Skeletal muscle cell (primary cell): ENCODE data around the gene MFSD12.
"Not testable (repeated sequence)": the region's sequence is repeated elsewhere in the genome, so short reads cannot be mapped to it uniquely, and the experiment has no call there.

Experiments used
- DNase-seq: peaks from one replicate; pipeline ENCODE4 v3.0.0-alpha.2; 2010; ENCODE audit warnings: low read depth
- H3K4me3 ChIP-seq: 2 replicates; pipeline ENCODE4 v1.5.1; 2011; ENCODE audit warnings: low read depth, mild to moderate bottlenecking, control low read depth, low read length, moderate library complexity

Gene MFSD12

DNA sequence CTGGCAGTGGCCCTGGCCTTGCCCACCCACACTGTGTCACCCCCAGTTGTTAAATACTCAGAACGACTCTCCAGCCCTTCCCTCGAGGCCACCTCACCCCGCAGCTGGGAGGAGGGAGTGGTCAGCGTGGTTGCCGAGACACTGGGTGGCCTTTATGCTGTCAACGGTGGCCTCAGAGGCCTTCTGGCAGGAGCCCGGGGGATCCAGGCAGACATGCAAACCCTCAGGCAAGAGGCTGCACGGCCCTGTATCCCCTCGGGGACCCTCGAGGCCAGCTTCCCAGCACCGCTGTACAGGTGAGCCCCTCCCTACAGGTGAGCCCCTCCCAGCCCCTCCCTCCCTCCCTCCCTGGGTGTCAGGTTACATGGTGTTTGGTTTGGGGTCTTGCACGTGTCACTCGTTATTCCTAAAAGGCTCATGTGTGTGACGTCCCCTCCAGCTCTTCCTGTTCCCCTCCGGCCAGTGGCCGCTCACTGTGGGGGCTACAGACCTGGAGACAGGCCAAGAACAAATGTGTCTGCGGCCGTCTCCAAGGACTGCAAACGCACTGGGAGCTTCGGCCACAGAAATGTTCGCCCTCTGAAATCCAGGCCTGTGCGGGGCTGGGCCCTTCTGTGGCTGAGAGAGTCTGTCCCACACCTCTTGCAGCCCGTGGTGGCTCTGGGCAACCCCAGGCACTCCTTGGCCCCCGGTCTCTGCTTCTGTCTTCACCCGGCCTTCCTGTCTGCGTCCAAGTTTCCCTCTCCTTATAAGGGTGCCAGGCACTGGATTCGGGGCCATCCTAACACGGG, 18.2 kb downstream of the MFSD12 start, which contains the start of gene TEKTIP1:
Gene TEKTIP1, plus strand, starts transcription at position 210 of the 791 bp plus-strand sequence. Its CDS starts 4 bp downstream, at position 214.
- H3K4me3 ChIP-seq = no peak within 1 kb of the TSS
- DNase-seq = no peak

DNA sequence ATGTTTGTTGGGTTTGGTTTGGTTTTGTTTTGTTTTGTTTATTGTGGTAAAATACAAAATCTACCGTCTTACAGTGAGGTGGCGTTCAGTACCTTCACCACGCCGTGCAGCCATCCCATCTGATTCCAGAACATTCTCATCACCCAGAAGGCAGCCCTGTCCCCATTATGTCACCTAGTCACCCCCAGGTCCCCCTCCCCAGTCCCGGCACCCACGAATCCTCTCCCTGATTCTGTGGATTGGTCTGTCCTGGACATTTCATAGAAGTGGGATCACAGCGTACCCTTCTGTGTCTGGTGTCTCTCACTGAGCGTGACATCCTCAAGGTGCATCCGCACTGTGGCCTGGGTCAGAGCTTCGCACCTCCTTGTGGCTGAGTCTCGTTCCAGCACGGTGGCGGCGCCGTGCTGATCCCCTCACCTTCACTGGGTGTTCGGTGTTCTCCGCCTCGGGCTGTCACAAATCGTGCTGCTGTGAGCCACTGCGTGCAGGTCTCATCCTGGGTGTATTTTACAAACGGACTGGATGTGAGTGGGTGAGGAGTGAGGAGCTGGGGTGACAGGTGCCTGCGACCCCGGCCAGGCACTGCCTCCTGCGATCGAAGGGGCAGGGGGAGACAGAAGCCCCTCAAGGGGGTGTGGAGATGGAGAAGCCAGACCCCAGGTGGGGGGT, 19.0 kb downstream of the MFSD12 start:
- no peak for DNase-seq
- no peak overlapping the region for H3K4me3 ChIP-seq

DNA sequence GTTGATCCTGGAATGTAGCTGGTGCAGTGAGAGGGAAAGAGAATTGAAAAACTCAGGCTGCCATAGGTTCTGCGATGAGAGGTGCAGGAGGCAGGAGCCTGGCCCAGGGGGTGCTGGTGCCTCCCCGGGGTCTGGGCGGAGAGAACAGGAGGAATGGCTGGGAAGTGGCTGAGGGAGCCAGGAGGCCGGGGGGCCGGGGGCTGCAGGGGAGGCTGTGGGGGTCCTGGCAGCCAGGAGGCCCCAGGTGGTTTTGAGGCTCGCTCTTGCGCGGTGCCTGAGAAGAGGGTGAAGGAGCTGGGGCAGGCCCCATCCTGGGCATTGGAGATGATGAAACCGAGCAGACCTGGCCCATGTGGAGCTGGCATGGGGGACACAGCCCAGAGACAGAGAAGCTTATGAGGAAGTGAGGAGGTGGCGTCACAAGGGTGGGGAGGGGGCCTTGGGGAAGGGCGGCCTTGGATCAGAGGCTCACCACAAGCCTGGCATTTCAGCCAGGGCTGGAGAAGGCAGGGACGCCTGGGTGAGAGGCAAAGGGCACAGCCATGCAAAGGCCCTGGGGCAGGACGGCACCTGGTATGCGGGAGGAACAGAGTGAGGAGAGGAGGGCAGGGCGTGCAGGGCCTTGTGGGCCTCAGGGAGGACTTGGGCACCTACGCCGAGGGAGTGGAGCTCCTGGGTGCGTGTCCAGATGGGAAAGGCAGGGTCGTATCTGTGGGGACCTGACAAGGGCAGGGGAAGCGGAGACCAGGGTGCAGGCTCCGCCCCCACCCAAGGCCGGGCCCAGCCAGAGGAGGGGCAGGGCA, 19.7 kb downstream of the MFSD12 start:
- no peak overlapping the region for H3K4me3 ChIP-seq
- DNase-seq = no peak

DNA sequence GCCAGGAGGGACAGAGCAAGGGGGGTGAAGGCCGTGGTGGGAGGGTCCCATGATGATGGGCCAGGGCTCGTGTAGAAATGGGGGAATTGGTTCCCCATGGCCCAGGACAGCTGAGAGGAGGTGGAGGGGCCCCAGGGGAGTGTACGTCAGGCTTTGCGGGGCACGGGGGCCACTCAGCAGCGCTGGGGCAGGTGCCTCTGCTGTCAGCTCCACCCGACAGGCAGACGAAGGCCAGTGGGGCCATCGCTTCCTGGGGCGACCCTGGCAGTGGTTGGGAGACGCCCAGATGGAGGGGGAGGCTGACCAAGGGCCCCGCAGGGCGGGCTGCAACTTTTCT, 20.3 kb downstream of the MFSD12 start:
- no peak for DNase-seq
- no peak overlapping the region for H3K4me3 ChIP-seq

DNA sequence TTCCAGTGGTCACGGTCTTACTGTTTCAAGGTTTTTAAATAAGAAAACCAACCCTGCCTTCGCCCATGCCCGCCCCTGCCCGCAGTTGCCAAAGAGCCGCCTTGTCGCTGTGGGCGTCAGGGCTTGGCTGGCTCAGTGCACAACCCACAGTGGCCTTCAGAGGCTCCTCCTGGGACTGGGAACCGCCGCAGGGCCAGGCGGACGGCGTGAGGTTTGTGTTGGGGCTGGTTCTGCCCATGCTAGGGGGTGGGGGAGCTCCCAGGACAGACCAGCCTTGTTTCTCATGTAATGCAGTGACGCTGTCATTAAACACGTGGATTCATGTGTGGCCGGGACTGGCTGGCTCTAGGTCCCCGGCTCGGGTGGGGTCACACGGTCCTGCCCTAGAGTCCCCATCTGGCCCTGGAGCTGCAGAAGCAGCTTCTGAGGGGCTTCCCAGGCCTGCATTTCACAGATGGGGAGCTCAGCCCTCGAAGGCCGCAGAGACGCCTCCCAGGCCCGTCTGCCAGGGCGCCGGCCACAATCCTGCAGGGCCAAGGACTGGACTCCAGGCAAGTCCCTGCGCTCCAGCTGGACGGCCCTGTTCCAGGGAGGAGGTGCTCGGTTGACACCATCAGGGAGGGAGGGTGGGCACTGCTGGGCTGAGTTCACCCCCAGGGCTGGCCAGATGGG, 20.8 kb downstream of the MFSD12 start:
- no peak overlapping the region for H3K4me3 ChIP-seq
- no peak for DNase-seq

DNA sequence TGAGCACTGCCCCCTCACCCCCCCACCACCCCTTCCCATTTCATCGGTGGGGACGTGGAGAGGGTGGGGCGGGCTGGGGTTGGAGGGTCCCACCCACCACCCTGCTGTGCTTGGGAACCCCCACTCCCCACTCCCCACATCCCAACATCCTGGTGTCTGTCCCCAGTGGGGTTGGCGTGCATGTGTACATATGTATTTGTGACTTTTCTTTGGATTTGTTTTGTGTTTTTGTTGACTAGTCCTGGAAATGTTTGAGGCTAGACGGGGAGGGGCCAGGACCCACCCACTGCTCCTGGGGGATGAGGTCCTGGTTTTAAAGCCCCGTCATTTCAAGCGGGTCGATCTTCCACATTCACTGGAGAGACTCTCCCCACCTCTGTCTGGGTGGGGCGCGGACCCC, 21.4 kb downstream of the MFSD12 start:
- no peak overlapping the region for H3K4me3 ChIP-seq
- no peak for DNase-seq

DNA sequence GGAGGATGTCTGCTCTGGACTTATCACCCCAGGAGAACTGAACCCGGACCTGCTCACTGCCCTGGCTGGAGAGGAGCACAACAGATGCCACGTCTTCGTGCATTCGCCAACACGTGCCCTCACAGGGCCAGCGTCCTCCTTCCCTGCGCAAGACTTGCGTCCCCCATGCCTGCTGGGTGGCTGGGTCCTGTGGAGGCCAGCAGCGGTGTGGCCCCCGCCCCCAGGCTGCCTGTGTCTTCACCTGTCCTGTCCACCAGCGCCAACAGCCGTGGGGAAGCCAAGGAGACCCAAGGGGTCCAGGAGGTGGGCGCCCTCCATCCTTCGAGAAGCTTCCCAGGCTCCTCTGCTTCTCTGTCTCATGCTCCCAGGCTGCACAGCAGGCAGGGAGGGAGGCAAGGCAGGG, 21.8 kb downstream of the MFSD12 start:
- no peak overlapping the region for H3K4me3 ChIP-seq
- no peak for DNase-seq

DNA sequence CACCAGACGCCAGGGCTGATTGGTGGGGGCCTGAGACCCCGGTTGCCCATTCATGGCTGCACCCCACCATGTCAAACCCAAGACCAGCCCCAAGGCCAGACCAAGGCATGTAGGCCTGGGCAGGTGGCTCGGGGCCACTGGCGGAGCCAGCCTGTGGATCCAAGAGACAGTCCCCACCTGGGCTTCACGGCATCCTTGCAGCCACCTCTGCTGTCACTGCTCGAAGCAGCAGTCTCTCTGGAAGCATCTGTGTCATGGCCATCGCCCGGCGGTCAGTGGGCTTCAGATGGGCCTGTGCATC, 22.2 kb downstream of the MFSD12 start:
- no peak overlapping the region for H3K4me3 ChIP-seq
- DNase-seq = no peak

DNA sequence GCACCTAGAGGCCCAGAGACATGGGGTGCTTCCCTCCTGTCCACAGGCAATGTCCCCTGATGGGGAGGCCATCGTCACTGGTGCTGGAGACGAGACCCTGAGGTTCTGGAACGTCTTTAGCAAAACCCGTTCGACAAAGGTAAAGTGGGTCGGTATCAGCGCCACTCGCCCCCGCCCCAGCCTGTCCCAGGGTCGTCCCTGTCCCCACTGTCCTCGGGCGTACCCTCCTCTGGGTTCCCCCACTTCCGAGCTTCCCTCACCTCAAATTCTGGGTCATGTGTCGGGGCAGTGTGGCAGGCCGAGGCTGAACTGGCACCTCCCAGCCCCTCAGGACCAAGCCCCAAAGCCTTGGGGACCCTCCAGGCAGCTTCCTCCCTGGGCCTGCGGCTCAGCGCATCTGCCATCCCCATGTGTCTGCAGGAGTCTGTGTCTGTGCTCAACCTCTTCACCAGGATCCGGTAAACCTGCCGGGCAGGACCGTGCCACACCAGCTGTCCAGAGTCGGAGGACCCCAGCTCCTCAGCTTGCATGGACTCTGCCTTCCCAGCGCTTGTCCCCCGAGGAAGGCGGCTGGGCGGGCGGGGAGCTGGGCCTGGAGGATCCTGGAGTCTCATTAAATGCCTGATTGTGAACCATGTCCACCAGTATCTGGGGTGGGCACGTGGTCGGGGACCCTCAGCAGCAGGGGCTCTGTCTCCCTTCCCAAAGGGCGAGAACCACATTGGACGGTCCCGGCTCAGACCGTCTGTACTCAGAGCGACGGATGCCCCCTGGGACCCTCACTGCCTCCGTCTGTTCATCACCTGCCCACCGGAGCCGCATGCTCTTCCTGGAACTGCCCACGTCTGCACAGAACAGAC, 22.8 kb downstream of the MFSD12 start:
- H3K4me3 ChIP-seq = no peak overlapping the region

DNA sequence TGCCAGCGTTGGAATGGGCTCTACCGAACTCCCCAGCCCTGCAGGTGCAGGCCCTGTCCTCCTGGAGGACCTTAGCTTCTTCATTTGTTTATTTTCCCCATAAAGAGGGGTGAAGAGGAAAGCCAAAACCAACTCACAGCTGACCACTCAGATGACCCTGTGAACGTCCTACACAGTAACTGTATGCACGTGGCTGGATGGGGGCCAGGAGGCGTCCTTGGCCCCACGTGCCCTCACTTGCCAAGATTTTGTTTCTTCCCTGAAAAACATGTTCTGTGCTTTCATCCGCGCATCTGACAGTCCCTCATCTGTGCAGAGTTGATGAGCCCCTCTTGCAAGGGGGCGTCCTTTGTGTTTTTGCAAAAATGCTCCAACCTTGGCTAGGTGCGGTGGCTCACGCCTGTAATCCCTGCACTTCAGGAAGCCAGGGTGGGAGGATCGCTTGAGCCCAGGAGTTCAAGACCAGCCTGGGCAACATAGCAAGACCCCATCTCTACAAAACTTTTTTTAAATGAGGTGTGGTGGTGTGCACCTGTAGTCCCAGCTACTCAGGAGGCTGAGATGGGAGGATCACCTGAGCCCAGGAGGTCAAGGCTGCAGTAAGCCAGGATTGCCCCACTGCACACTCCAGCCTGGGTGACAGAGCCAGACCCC, 23.7 kb downstream of the MFSD12 start:
- no peak overlapping the region for H3K4me3 ChIP-seq
- no peak for DNase-seq

More for the DNA sequence above, 22.8 kb downstream of the MFSD12 start:
- no peak for DNase-seq

DNA sequence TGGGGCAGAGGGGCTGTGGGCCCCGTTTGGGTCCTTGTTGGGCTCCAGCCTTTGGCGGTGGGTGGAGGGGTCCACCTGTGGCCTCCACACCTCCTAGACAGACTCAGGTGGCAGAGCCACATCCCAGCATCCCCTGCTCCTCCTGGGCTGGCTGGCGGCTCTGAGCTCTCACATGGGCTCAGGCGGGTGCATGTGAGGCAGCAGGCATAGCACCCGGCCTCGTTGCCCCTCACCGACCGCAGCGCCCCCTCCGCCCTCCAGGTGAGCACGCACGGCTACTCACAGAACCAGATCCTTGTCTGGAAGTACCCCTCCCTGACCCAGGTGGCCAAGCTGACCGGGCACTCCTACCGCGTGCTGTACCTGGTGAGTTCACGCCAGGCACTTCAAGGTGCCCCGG, 24.4 kb downstream of the MFSD12 start:
- no peak for DNase-seq
- no peak overlapping the region for H3K4me3 ChIP-seq

DNA sequence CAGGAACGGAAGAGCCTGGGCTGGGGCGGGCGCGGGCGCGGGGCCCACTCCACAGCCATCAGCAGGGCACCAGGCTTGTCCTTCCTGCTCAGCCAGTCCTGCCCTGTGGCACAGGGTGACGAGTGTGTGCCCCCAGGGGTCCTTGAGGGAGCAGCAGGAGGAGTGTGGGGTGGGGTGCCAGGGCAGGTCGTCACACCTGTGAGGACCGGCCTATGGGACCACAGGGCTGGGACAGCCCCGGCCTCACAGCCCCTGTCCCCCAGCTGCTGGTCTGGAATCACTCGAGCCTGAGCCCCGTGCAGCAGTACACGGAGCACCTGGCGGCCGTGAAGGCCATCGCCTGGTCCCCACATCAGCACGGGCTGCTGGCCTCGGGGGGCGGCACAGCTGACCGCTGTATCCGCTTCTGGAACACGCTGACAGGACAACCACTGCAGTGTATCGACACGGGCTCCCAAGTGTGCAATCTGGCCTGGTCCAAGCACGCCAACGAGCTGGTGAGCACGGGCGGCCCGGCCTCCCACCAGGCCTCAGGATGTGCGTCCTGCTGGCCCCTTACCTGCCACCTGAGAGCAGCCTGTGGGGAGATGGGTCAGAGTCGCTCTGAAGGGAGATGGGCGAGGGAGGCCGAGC, 25.1 kb downstream of the MFSD12 start:
- DNase-seq = no peak

DNA sequence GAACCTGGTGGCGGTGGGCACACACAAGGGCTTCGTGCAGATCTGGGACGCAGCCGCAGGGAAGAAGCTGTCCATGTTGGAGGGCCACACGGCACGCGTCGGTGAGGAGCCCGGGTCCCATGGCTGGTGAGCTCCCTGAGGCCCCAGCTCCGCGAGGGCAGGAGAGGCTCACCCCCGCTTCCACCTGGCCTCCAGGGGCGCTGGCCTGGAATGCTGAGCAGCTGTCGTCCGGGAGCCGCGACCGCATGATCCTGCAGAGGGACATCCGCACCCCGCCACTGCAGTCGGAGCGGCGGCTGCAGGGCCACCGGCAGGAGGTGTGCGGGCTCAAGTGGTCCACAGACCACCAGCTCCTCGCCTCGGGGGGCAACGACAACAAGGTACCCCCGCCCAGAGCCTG, 25.7 kb downstream of the MFSD12 start:
- H3K4me3 ChIP-seq = no peak overlapping the region
- no peak for DNase-seq

More for the DNA sequence above, 25.1 kb downstream of the MFSD12 start:
- no peak overlapping the region for H3K4me3 ChIP-seq

DNA sequence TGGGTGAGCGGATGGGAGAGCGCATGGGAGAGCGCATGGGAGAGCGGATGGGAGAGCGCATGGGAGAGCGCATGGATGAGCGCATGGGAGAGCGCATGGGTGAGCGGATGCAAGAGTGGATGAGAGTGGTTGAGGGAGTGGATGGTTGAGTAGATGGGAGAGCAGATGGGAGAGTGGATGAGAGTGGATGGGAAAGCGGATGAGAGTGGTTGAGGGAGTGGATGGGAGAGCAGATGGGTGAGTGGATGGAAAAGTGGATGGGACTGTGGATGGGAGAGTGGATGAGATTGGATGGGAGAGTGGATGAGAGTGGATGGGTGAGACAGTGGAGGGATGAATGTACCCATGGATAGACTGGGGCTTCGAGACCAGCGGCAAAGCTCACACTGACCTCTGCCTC, 27.0 kb downstream of the MFSD12 start:
- no peak for DNase-seq
- H3K4me3 ChIP-seq = no peak overlapping the region

DNA sequence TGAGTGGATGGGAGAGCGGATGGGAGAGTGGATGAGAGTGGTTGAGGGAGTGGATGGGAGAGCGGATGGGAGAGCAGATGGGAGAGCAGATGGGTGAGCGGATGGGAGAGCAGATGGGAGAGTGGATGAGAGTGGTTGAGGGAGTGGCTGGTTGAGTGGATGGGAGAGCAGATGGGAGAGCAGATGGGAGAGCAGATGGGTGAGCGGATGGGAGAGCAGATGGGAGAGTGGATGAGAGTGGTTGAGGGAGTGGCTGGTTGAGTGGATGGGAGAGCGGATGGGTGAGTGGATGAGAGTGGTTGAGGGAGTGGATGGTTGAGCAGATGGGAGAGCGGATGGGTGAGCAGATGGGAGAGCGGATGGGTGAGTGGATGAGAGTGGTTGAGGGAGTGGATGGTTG, 28.1 kb downstream of the MFSD12 start:
- not testable (repeated sequence) for DNase-seq, H3K4me3 ChIP-seq

DNA sequence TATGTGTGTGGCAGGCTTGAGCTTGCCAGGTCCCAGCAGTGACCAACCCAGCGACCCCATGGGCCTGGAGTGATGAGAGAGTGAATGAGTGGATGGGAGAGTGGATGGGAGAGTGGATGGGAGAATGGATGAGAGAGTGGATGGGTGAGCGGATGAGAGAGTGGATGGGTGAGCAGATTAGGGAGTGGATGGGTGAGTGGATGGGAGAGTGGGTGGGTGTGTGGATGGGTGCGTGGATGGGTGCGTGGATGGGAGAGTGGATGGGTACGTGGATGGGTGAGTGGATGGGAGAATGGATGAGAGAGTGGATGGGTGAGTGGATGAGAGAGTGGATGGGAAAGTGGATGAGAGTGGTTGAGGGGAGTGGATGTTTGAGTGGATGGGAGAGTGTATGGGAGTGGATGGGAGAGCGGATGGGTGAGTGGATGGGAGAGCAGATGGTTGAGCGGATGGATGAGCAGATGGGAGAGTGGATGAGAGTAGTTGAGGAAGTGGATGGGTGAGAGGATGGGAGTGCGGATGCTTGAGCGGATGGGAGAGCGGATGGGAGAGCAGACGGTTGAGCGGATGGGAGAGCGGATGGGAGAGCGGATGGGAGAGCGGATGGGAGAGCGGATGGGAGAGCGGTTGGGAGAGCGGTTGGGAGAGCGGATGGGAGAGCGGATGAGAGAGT, 28.7 kb downstream of the MFSD12 start:
- no peak overlapping the region for H3K4me3 ChIP-seq
- no peak for DNase-seq

DNA sequence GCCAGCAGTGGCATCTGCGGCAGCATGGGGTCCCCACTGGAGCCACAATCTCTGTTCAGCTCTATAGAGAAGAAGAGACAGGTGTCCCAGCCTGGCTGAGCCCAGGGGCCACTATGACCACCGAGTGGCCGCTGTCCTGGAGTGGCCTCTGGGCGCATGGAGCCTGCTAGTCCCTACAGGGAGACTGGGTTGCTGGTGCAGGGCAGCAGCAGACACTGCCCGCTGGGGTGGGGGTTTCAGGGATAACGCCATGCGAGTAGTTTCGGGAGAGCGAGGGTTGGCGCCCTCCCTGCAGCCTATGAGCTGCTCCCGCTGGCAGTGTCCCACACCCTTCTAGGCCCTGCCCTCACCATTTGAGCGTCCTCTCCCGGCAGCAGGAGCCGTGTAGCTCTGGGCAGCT, 29.3 kb downstream of the MFSD12 start:
- no peak overlapping the region for H3K4me3 ChIP-seq
- no peak for DNase-seq
